HCT116 (cell line): ENCODE data around the gene C9orf72.

Experiments
- CTCF ChIP-seq, 3 experiments: fragments of 200-600 bp in 1 of 3; sonication (generic) in 1 of 3; IDR thresholded peaks in 2 of 3; conservative IDR thresholded peaks in 1 of 3; 2 replicates each; pipeline ENCODE4 v1.5.1; 2012 to 2017; ENCODE audit warnings: low read depth in 2 of 3, low read length in 2 of 3, antibody characterized with exemption in 1 of 3, borderline replicate concordance in 1 of 3, control low read depth in 1 of 3, mild to moderate bottlenecking in 1 of 3, mixed read lengths in 1 of 3, mixed run types in 1 of 3, moderate library complexity in 1 of 3; ENCODE audit not compliant: insufficient read depth in 1 of 3
- EZH2 ChIP-seq: fragments of 200-600 bp; sonication (generic); IDR thresholded peaks from 2 replicates; pipeline ENCODE4 v1.6.1; 2017; ENCODE audit warnings: antibody characterized with exemption, mixed run types
- POLR2A ChIP-seq: IDR thresholded peaks from 2 replicates; pipeline ENCODE4 v1.7.0; 2011; ENCODE audit warnings: borderline replicate concordance; ENCODE audit not compliant: insufficient read depth, insufficient read length; ENCODE audit errors: extremely low read depth
- RAD21 ChIP-seq: IDR thresholded peaks from 2 replicates; pipeline ENCODE4 v1.6.1; 2012; ENCODE audit warnings: low read depth, mild to moderate bottlenecking
- YY1 ChIP-seq: IDR thresholded peaks from 2 replicates; pipeline ENCODE4 v1.6.1; 2011; ENCODE audit warnings: low read length, low read depth, moderate library complexity, mild to moderate bottlenecking; ENCODE audit not compliant: insufficient replicate concordance; ENCODE audit errors: extremely low read depth

- TF ChIP-seq EZH2 (no peak), YY1 (no peak), POLR2A (no peak), RAD21 (no peak), CTCF (IDR thresholded peaks at IDR 0.05 in 2 of 3, conservative IDR thresholded peaks at IDR 0.05 in 1 of 3; ENCODE audit: borderline replicate concordance in 1 of 3, insufficient read depth in 1 of 3, low read depth in 2 of 3, low read length in 2 of 3) (no peak)
These were observed 18.6 kb downstream of the C9orf72 start for GRCh38 chr9:27554712-27555111.
